ENCODE data around the gene GNGT1.

GNGT1 gene

DNA sequence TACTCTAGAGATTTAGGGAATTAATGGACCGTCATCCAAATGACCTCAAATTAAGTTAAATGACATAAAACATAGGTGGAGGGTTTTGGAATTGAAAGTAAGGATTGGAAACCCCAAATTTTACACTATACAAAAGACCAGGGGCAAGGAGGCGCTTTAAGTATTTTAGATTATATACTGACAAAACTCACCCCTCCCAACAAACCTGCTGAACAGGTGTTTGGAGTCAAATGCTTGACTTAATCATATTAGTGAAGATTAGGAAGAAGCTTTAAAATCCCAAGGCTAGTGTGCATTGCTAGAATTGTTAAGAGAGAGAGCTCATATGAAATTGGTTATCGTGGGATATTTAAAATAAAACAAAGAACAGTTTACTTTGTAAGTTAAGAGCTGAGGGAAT lies at the start of gene GNGT1:
Gene GNGT1, plus strand, starts transcription at position 301 of the 400 bp plus-strand sequence. CDS start 180 bp downstream, outside the sequence.
- in situ Hi-C loops (cut with MboI; ENCODE audit: low sequenced_read_pairs) = no loop called here

DNA sequence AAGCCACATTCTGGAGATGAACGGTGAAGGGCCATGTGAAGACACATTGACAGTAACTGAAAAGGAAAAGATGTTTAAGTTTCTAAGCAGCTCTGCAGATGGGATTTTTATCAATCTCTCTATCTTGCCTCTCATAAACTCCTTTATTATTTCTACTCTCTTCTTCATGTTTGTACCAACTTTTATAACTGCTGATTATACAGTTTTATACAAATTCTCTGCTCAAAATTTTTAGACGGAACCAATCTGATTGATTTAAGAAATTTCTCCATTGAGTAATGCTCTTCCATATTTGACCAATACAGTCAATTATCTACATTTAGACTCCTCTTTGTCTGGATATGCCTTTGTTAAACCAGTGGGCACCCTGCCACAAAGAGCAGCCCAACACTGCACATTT lies 47.5 kb upstream of the GNGT1 start:
- in situ Hi-C loops (cut with MboI; ENCODE audit: low sequenced_read_pairs) = no loop called here

DNA sequence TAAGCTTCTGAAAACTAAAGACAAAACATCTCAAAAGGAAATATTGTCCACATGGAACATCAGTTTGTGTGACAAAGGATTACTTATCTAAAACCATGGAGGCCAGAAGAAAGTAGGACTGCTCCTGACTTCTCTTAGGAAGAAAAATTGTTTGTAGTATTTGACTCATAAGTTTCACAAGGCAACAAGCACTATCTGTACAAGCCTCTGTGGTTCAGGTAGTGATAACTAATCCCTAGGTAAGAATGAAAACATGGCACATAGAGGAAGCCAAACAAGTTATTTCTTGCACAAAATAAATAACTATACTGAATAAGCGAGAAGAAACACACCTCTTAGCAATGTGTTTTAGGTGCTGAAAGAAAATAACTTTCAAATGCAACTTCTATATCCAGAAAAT lies 46.1 kb upstream of the GNGT1 start:
- in situ Hi-C loops (cut with MboI; ENCODE audit: low sequenced_read_pairs) = no loop called here

DNA sequence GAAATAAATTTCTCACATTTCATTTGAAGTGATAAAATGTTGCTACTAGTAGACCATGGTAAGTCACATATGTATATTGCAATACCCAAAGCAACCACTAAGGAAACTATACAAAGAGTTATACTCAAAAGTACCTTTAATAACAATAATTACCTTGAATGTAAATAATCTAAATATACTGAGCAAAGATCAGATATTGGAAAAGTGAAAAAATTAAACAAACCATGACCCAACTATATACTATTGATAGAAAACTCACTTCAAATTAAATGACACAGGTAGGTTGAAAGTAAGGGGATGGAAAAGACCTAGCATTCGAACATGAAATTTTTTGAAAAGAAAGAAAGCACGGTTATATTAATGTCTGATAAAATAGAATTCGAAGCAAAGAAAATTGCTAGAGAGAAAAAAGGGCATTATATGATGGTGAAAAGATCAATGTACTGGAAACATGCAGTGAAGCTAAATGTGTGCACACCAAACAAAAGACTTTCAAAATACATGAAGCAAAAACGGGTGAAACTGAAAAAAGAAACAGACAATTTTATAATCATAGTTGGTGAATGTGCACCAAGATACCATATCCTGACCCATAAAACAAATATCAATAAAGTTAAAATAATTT lies 44.9 kb upstream of the GNGT1 start:
- in situ Hi-C loops (cut with MboI; ENCODE audit: low sequenced_read_pairs) = no loop called here

DNA sequence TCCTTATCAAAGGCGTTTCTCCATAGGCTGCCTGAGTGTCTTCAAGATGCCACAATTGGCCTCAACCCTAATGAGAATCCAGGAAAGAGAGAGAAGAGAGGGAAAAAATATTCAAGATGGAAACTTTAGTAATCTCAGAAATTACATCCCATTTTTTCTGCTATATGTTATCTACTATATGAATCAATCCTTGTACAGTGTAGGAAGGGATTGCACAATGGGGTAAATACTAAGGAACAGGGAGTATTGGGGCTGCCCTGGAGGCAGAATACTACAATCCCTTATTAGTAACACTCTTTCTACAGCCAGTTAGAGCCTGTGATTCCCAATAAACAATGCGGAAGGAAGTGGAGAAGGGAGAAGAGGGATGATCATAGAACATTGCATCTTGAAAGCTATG lies 43.7 kb upstream of the GNGT1 start:
- in situ Hi-C loops (cut with MboI; ENCODE audit: low sequenced_read_pairs) = no loop called here

DNA sequence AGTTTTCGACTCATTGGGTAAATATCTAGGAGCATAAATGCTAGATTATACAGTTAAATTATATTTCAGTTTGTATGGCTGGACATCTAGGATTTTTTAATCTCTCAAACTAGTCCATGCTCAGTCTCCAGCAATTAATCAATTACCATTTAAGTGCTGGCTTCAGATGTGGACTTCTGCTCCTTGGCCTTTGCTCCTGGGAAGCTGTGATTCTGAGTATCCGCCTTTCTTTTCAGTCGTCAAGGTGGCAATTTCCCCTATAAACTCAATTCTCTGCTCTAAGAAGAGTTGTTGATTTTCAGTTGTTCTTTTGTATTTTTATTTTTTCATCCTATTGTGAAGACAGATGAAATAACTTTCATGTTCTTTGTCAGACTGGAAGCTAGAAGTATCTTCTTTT lies 39.5 kb upstream of the GNGT1 start:
- in situ Hi-C loops (cut with MboI; ENCODE audit: low sequenced_read_pairs) = no loop called here

DNA sequence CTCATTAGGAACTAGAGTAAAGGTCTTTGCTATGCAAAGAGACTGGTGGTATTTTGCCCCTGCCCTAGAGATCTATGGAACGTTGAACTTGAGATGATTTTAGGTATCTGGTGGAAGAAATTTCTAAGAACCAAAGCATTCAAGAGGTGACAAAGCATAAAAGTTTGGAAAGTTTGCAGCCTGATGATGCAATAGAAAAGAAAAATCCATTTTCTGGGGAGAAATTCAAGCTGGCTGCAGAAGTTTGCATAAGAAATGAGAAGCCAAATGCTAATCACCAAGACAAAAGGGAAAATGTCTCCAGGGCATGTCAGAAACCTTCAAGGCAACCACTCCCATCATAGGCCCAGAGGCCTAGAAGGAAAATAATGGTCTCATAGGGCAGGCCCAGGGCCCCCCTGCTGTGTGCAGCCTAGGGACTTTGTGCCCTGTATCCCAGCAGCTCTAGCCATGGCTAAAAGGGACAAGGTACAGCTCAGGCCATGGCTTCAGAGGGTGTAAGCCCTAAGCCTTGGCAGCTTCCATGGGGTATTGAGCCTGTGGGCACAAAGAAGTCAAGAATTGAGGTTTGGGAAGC lies 32.3 kb upstream of the GNGT1 start:
- in situ Hi-C loops (cut with MboI; ENCODE audit: low sequenced_read_pairs) = no loop called here

DNA sequence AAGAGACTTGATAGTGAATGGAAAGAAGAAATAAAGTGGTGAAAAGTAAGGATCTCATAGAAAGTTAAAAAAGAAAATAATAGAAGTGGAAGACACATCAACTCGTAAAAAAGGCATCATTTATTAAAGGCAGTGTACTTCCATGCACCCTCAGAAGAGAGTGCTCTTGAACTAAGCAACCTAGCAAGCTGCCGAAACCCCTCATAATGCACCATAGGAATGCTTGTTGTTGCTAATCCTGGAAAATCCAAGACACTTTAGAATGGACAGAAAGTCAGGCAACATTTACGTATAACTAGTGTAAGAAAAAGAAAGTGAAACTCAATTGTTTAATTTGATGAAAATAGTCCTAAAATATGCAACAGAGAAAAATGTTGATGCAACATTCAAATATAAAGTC lies 28.6 kb upstream of the GNGT1 start:
- in situ Hi-C loops (cut with MboI; ENCODE audit: low sequenced_read_pairs) = no loop called here

DNA sequence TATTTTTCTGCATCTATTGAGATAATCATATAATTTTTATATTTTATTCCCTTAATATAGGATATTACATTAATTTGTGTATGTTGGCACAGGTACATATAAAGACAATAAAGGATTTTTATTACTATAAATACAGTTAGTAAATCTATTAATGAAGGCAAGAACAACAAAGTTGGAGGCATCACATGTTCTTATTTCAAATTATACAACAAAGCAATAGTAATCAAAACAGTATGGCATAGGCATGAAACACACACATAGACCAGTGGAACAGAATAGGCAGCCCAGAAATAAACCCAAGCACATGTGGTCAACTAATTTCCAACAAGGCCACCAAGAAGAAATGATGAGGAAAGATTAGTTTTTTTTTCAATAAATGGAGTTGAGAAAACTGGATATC lies 27.0 kb upstream of the GNGT1 start:
- in situ Hi-C loops (cut with MboI; ENCODE audit: low sequenced_read_pairs) = no loop called here

DNA sequence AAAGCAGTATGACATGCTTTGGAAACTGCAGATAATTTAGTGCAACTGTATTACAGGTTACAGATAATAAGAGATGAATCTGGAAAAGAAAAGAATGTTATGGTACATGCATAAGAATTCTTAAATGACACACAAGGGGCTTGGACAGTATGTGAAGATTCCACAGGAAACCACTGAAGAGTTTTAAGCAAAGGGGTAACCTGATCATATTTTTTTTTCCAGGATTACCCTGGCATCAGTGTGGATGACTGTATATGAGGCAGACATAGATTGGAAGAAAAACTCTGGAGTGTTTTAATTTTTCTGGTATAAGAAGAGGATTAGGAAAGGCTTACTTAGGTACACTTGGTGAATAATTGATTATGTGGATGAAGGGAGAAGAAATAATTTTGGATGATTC lies 23.9 kb upstream of the GNGT1 start:
- in situ Hi-C loops (cut with MboI; ENCODE audit: low sequenced_read_pairs) = no loop called here

DNA sequence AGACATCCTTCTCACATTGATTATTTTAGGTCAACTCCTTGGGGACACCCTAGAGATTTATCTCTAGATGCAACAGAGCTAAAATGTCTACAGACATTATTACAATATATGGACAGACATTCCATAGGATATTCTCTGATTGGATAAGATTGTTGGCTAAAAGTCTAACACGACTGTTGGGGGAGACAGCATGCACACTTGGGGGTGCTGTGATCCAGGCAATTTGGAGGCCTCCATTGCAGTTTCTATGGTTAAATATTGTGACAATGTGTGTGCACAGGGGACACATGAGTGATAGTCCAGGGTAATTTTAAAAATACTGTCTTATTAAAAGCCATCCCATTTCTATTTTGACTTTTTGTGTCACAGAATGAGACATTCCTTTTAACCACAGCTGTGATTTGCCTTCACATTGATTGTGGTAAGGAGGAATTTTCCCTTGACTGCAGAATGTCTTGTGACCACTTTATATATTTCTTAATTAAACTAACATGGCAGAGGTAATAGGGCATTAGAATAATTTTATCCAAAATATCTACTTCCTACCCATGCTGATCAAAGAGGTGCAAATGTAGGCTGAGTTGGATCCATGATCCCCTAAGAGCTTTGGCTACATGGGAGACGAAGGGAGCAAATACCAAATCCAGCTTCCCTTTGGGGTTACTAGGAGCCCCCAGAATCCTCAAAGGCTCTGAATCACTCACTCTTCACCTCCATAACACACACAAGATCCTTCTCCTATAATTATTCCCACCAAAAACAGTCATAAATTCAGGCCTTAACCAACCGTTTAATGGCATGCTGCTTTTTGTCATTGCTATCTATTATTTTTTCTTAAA lies 23.1 kb upstream of the GNGT1 start:
- in situ Hi-C loops (cut with MboI; ENCODE audit: low sequenced_read_pairs) = no loop called here

DNA sequence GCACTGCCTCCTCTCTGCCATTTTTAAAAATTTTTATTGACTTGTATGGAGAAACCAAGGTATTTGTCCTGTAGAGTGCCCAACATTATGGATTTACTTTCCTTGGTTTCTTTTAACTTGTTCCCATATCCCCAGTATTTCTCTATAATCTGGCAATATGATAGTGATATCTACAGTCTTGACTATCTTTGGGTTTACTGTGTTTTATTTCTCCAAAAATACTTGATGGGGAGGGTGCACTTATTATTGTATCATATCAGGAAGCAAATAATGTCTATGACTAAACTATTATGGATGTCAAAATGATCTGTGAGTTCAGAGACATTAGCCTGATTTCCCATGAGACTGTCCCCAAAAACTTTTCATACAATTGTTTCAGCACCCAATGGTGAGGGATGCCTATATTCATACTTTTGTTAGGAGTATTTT lies 22.4 kb upstream of the GNGT1 start:
- in situ Hi-C loops (cut with MboI; ENCODE audit: low sequenced_read_pairs) = no loop called here

DNA sequence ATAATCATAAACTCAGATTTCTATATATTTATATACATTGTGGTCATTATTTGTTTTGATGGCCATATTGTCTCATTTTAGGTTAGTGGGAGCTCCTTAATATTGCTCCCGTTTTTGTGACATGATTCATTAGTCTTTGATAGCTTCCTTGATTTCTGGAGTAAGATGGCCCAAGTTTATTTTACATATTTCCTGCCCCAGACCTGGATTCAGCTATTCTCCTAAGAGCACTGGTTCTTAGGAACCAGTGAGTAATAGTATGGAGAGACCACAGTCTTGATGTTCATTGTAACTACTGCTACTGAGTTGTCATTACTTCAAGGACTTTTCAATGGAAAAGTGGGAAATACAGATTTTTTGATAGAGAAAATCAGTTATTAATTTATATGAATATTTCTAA lies 21.8 kb upstream of the GNGT1 start:
- in situ Hi-C loops (cut with MboI; ENCODE audit: low sequenced_read_pairs) = no loop called here

DNA sequence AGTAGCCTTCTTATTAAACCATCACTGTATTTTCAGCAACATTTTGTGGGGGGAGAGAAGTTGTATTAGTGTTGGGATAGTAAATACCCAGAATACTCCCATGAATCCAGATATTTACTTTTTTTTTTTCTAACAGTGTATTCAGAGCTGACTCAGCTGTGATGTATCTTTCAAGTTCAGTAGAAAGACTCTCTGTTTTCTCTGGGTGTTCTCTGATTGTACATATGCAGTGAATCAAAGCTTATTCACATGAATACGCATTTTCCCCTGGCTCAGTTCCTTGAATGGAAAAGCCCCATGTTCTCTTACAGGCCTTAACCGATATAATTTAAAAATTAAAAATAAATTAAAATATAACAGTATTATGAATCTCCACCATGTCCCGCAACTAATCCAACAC lies 17.1 kb upstream of the GNGT1 start:
- in situ Hi-C loops (cut with MboI; ENCODE audit: low sequenced_read_pairs) = no loop called here

DNA sequence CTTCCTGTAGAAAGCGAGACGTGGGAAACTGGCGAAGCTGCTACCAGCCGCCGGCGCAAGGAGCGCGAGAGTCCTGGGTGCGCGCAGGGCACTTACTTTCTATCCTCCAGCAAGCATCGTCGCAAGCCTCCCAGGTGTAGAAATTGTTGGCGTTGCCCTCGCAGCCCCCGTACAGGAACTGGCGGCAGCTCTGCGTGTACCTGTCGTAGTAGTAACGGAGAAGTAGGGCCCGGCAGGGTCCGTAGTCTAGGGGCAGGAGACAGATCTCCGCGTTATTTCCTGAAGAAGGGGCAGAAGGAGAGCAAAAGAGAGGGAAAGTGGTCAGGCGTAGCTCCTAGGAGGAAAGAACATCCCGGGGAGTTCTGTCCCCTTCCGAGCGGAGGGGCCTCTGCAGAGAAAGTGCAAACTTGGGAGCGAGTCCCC lies 16.3 kb upstream of the GNGT1 start:
- in situ Hi-C loops (cut with MboI; ENCODE audit: low sequenced_read_pairs) = no loop called here

DNA sequence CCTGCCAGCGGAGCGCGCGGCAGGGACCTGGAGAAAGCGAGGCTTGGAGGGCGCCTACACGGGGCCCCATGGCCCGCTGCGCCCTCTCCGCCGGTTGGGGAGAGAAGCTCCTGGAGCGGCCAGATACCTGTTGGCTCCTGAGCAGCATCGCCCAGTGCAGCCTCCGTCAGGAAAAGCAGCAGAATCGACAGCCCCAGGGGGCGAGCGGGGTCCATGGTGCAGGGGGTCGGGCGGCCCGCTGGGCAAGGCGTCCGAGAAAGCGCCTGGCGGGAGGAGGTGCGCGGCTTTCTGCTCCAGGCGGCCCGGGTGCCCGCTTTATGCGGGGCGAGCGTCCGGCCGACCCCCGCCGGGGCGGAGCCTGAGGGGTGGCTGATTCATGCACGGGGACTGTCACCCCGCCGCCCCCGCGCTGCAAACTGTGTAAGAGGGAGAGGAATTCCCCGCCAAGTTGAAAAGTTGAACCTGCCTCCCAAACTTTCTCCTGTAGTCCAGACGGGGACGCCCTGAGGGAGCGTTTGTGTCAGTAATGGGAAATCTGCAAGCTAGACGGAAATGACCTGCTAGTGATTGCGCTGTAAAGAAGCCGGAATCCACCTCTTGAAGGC lies 15.8 kb upstream of the GNGT1 start, which contains the start of gene TFPI2:
Gene TFPI2, minus strand, starts transcription at position 290 of the 605 bp plus-strand sequence. Its CDS starts 75 bp downstream, at position 215.
- in situ Hi-C loops (cut with MboI; ENCODE audit: low sequenced_read_pairs) = no loop called here

DNA sequence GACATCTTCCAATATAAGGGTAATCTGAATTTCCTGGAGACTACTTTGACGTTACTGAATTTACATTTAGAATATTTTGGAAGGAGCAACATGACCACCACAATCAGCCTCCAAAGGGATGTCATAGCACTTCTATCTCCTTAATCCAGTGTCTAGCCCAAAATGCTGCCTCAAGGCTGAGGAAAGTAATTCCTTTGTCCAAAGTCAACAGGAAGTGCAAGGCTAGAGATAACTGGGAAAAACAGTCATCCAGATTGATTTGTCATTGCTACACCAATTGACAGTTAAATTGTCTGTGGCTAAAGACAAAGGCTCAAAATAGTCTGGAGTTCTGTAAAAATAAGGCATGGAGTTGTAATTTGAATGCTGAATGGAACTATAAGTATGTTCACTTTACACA lies 11.9 kb upstream of the GNGT1 start:
- in situ Hi-C loops (cut with MboI; ENCODE audit: low sequenced_read_pairs) = no loop called here

DNA sequence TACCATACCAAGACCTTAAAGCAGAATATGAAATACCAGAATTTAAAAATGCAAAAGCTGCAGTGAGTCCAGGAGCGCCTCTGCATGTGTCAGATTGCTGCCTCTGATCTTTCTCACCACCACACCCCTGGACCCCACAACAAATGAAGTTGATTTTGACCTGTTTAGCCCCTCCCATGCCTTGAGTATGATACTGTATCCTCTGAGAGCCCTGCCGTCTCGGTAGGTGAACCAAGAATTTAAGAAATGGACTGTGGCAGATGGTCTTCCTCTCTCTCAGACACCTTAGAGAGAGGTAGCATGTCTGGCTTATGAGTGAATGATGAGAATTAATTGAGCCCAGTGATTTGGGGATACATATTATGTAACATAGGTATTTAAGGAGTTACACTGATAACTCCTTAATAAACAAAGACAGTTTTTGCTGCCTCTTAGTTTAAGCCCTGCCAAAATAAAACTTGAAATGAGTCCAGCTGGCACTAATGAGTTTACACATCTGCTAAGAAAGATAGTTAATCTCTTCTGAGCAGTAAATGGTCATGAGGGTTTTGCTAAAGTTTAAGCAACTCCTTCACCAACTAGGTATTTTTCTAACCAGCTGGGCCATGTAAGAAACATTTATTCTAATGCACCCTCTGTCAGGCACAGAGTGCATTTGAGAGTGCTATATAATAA lies 11.3 kb upstream of the GNGT1 start:
- in situ Hi-C loops (cut with MboI; ENCODE audit: low sequenced_read_pairs) = no loop called here

DNA sequence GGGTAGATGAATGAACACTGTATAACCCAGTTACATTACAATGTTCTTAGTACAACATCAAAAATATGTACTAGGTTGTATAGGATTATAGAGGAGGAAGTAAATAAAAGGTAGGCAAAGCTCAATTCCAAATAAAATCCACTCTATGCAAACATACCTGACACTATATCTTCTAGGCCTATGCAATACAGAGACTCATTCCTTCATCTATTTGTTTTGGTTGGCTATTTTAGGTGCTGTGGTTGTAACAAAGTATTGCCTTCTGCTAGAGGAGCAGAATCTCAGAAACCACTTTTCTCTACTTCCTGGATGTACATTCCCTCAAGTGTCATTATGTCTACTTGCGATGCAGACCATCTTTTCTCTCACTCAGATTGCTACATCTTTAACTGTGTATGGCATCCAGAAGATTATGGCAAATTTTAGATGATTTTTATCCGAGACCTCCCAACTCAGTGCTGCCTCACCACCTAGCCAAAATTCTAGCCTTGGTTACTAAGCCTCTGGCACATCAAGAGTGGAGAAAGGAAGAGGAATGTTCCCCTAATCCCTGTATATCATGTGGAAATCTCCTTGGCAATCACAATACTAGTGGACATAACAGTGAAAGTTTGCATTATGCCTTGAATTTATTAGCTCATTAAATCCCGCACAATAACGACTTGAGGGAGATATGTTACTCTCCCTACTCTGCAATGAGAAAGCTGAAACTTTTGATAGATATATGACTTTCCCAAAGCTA lies 10.3 kb upstream of the GNGT1 start:
- in situ Hi-C loops (cut with MboI; ENCODE audit: low sequenced_read_pairs) = no loop called here

DNA sequence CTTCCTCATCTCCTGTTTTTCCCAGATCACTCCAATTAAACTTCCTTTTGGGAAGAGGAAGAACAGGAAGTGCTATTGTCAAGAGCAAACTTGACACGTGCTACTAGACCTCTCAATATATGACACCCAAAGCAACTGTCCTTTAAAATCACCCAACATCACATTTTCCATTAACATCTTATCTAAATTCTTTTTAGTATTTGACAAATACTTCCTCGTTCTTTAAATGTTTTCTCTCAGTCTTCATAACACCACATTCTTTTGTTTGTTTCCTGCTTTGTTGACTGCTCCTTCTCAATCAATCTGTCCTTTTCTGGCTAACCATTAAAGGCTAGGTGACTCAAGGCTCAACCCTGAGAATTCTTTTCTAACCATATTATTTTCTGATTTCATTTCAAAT lies 8.7 kb upstream of the GNGT1 start:
- in situ Hi-C loops (cut with MboI; ENCODE audit: low sequenced_read_pairs) = no loop called here

Data from hTERT RPE-1 (cell line).